Uterus (tissue), 4 donors: ENCODE results near the gene SLC37A4. TPM values are rescaled to one million over a fixed set of nuclear protein-coding genes. Genes with fewer than 3 reads are reported as not detected.
A peak's percentile ranks its signal among the peaks of the same experiment; 100 is the strongest.
"Not testable (repeated sequence)": the region's sequence is repeated elsewhere in the genome, so short reads cannot be mapped to it uniquely, and the experiment has no call there.

Source experiments
- DNase-seq, 2 donors: peaks; one replicate each; pipeline ENCODE4 v3.0.0-alpha.2; 2019 to 2020
- H3K27ac ChIP-seq, 2 donors: fragments of 200-600 bp; sonication (generic); 1 replicate in 1 of 2; 2 replicates in 1 of 2; pipeline ENCODE4 v1.5.1; 2016 to 2018
- H3K27me3 ChIP-seq, 2 donors: fragments of 200-600 bp; sonication (generic); one replicate each; pipeline ENCODE4 v1.5.1; 2018 to 2019; ENCODE audit warnings: control low read depth in 1 of 2
- H3K36me3 ChIP-seq, 2 donors: fragments of 200-600 bp; sonication (generic); one replicate each; pipeline ENCODE4 v1.5.1; 2019; ENCODE audit warnings: control low read depth in 1 of 2
- H3K4me1 ChIP-seq, 2 donors: fragments of 200-600 bp; sonication (generic); one replicate each; pipeline ENCODE4 v1.5.1; 2018 to 2019; ENCODE audit warnings: control low read depth in 1 of 2
- H3K4me3 ChIP-seq, 2 donors: fragments of 200-600 bp; sonication (generic); 1 replicate in 1 of 2; 2 replicates in 1 of 2; pipeline ENCODE4 v1.5.1; 2018 to 2019; ENCODE audit warnings: mild to moderate bottlenecking in 1 of 2
- H3K9me3 ChIP-seq, 2 donors: fragments of 200-600 bp; sonication (generic); one replicate each; pipeline ENCODE4 v1.5.1; 2019; ENCODE audit warnings: control low read depth in 1 of 2
- CTCF ChIP-seq, 4 experiments: fragments of 200-600 bp in 2 of 4; fragments of 450-650 bp in 2 of 4; sonication (generic) in 2 of 4; IDR thresholded peaks; one replicate each; pipeline ENCODE4 v1.5.1; 2016 to 2019; ENCODE audit warnings: antibody characterized with exemption in 4 of 4, mild to moderate bottlenecking in 2 of 4, moderate library complexity in 1 of 4
- POLR2A ChIP-seq, 2 donors: fragments of 450-650 bp; IDR thresholded peaks; one replicate each; pipeline ENCODE4 v1.6.1; 2016; ENCODE audit warnings: antibody characterized with exemption in 2 of 2, mild to moderate bottlenecking in 1 of 2, moderate library complexity in 1 of 2
- intact Hi-C: fragments of 100-400 bp; cut with DNase I; formaldehyde crosslinking; loops from one replicate; pipeline ENCODE4 v1.15.1; 2023; ENCODE audit warnings: low total_unique reads
- total RNA-seq, 4 donors: library from RNA; depleted of rRNA in 3 of 4; stranded (reverse); fragments of >200 nt in 3 of 4; gene quantifications; one replicate each; pipeline versions ENCODE4 v1.1.0 to v1.2.4, GENCODE V29; 2014 to 2023
- donor health status: DM: yes; HTN: yes; CAD: no.

SLC37A4 gene
- total RNA-seq, 4 donors from 2014 or later = 7.4 to 18.1 (median 11.9) TPM

- no peak overlapping the region for H3K4me3 ChIP-seq
- no peak overlapping the region for H3K27ac ChIP-seq
- DNase-seq = no peak
- intact Hi-C loops = no loop called here
- H3K27me3 ChIP-seq = no peaks in the 10 kb centered on the region
- no peaks in the 10 kb centered on the region for H3K9me3 ChIP-seq
- H3K4me1 ChIP-seq = no peaks in the 10 kb centered on the region
- H3K36me3 ChIP-seq = no peaks in the 10 kb centered on the region
- no peak for TF ChIP-seq POLR2A (IDR thresholded peaks at IDR 0.05)
- peak in 1 of 4 experiments; percentile 12 for TF ChIP-seq CTCF (IDR thresholded peaks at IDR 0.05)
These were observed 34.7 kb upstream of the SLC37A4 start for GRCh38 chr11:119065369-119065768.

GRCh38 chr11:119062779-119063178, 32.1 kb upstream of the SLC37A4 start:
- no peaks in the 10 kb centered on the region for H3K36me3 ChIP-seq
- no peak overlapping the region for H3K27ac ChIP-seq
- no peaks in the 10 kb centered on the region for H3K9me3 ChIP-seq
- no peak for TF ChIP-seq CTCF (IDR thresholded peaks at IDR 0.05)
- no peak for TF ChIP-seq POLR2A (IDR thresholded peaks at IDR 0.05)
- no peak overlapping the region for H3K4me3 ChIP-seq
- intact Hi-C loops = no loop called here
- DNase-seq = peak in 1 of 2 donors; percentile 42
- no peaks in the 10 kb centered on the region for H3K27me3 ChIP-seq
- peaks cover 0 to 5% of the 10 kb centered on the region in 2 donors for H3K4me1 ChIP-seq

GRCh38 chr11:119061256-119061655, 30.6 kb upstream of the SLC37A4 start:
- Histone ChIP-seq H3K9me3 (no peaks in the 10 kb centered on the region), H3K27me3 (no peaks in the 10 kb centered on the region), H3K27ac (no peak overlapping the region), H3K4me3 (no peak overlapping the region), H3K4me1 (peaks cover 0 to 7% of the 10 kb centered on the region in 2 donors), H3K36me3 (no peaks in the 10 kb centered on the region)
- TF ChIP-seq CTCF (IDR thresholded peaks at IDR 0.05) (no peak), POLR2A (IDR thresholded peaks at IDR 0.05) (no peak)
- intact Hi-C loops = no loop called here
- no peak for DNase-seq

GRCh38 chr11:119059128-119059527, 28.5 kb upstream of the SLC37A4 start:
- intact Hi-C loops, DNase-seq, H3K9me3 ChIP-seq, H3K27ac ChIP-seq, H3K36me3 ChIP-seq, H3K27me3 ChIP-seq, H3K4me3 ChIP-seq: not testable (repeated sequence)
- H3K4me1 ChIP-seq = peaks cover 4 to 18% of the 10 kb centered on the region in 2 donors

- Histone ChIP-seq H3K36me3 (no peaks in the 10 kb centered on the region), H3K4me3 (peak within 1 kb of the TSS; percentile 86 to 88), H3K4me1 (peaks cover 4 to 18% of the 10 kb centered on the region in 2 donors), H3K27ac (peak within 1 kb of the TSS; percentile 79 to 93), H3K9me3 (no peaks in the 10 kb centered on the region), H3K27me3 (no peaks in the 10 kb centered on the region)
- intact Hi-C loops = no loop called here
- DNase-seq = peak; percentile 97 to 98
- TF ChIP-seq CTCF (IDR thresholded peaks at IDR 0.05) (peak in 1 of 4 experiments; percentile 37), POLR2A (IDR thresholded peaks at IDR 0.05) (peak; percentile 74 to 83)
These were observed 26.5 kb upstream of the SLC37A4 start, which contains the start of gene HYOU1 for GRCh38 chr11:119057000-119057769. Gene HYOU1, minus strand, starts transcription at chr11:119057205. Its CDS starts 1,045 bp downstream, at chr11:119056160.
